ENCODE results near the gene RHOD.

DNA sequence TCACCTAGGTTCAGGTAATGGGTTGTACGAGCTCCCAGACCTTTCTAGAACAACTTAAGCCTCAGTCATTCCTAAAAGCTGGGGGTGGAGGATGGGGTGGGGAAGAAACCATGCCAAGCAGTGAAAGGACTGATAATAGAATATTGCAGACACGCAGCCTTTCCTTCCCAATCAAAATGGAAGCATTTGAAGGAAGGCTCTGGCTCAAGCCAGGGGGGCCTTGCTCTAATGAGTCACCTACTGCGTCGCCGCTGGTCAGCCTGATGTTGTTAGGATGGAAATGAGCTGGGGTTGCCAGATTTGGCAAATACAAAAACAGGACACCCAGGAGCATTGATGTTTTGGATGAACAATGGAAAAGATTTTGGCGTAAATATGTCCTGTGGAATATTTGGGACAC is 27.5 kb upstream of the RHOD start:
- TF ChIP-seq, protein P1, sequence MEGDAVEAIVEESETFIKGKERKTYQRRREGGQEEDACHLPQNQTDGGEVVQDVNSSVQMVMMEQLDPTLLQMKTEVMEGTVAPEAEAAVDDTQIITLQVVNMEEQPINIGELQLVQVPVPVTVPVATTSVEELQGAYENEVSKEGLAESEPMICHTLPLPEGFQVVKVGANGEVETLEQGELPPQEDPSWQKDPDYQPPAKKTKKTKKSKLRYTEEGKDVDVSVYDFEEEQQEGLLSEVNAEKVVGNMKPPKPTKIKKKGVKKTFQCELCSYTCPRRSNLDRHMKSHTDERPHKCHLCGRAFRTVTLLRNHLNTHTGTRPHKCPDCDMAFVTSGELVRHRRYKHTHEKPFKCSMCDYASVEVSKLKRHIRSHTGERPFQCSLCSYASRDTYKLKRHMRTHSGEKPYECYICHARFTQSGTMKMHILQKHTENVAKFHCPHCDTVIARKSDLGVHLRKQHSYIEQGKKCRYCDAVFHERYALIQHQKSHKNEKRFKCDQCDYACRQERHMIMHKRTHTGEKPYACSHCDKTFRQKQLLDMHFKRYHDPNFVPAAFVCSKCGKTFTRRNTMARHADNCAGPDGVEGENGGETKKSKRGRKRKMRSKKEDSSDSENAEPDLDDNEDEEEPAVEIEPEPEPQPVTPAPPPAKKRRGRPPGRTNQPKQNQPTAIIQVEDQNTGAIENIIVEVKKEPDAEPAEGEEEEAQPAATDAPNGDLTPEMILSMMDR (IDR thresholded peaks at IDR 0.05; ENCODE audit: insufficient read depth, low read depth, low read length), result no peak
- no peak for TF ChIP-seq EZH2 (IDR thresholded peaks at IDR 0.05; ENCODE audit: insufficient read depth, low read length)

Measured in astrocyte (in vitro differentiated cells and primary cell).